Measurements from ENCODE around the gene CALHM5.

CALHM5 gene

GRCh38 chr6:116547358-116547757, 35.9 kb downstream of the CALHM5 start:
- Histone ChIP-seq H3K4ac (ENCODE audit: low read length) (no peak overlapping the region), H3K36me3 (replicated peaks in 1 of 2; ENCODE audit: control insufficient read depth in 2 of 2, insufficient read depth in 2 of 2, low read length in 2 of 2) (no peaks in the 10 kb centered on the region), H3K9ac (ENCODE audit: low read depth, low read length, poor library complexity) (no peak overlapping the region), H3K27ac (replicated peaks; ENCODE audit: low read length) (no peak overlapping the region), H3K4me3 (ENCODE audit: low read length in 2 of 2) (no peak overlapping the region), H3K27me3 (ENCODE audit: control insufficient read depth in 3 of 3, insufficient read depth in 3 of 3, low read depth in 1 of 3, low read length in 3 of 3) (no peaks in the 10 kb centered on the region), H3K18ac (ENCODE audit: low read length) (no peak overlapping the region), H2BK12ac (ENCODE audit: low read length) (no peak overlapping the region), H3K4me2 (ENCODE audit: insufficient read depth, low read length, poor library complexity, severe bottlenecking) (no peak overlapping the region), H3K14ac (ENCODE audit: low read length) (no peak overlapping the region), H2AFZ (ENCODE audit: low read length) (peak overlapping the region; percentile 53), H3K23ac (ENCODE audit: low read depth, low read length, poor library complexity) (no peak overlapping the region), H3K4me1 (ENCODE audit: control insufficient read depth in 2 of 2, insufficient read depth in 1 of 2, low read depth in 1 of 2, low read length in 2 of 2) (peaks cover 0 to 2% of the 10 kb centered on the region in 2 donors), H4K91ac (ENCODE audit: low read depth, low read length, poor library complexity) (no peak overlapping the region), H4K8ac (ENCODE audit: low read depth, low read length) (no peak overlapping the region), H2BK120ac (ENCODE audit: low read depth, low read length) (no peak overlapping the region), H2BK5ac (ENCODE audit: low read length) (no peak overlapping the region), H3K9me3 (replicated peaks in 1 of 2; ENCODE audit: control insufficient read depth in 2 of 2, insufficient read depth in 1 of 2, low read depth in 1 of 2, low read length in 2 of 2) (no peaks in the 10 kb centered on the region), H2BK15ac (ENCODE audit: low read length) (no peak overlapping the region), H2AK5ac (ENCODE audit: low read depth, low read length) (no peak overlapping the region), H3K79me1 (ENCODE audit: low read depth, low read length) (no peaks in the 10 kb centered on the region)
- WGBS, 2 donors (ENCODE audit: extremely low coverage in 2 of 2, insufficient read length in 2 of 2, insufficient replicate concordance in 1 of 2): no CpG with 5 or more reads among the region's 6 CpGs
- DNase-seq (ENCODE audit: low spot score): no peak

GRCh38 chr6:116550796-116551195, 39.4 kb downstream of the CALHM5 start:
- no peak for DNase-seq (ENCODE audit: low spot score)
- Histone ChIP-seq H2BK5ac (ENCODE audit: low read length) (no peak overlapping the region), H4K8ac (ENCODE audit: low read depth, low read length) (no peak overlapping the region), H2AFZ (ENCODE audit: low read length) (no peak overlapping the region), H3K14ac (ENCODE audit: low read length) (no peak overlapping the region), H3K36me3 (replicated peaks in 1 of 2; ENCODE audit: control insufficient read depth in 2 of 2, insufficient read depth in 2 of 2, low read length in 2 of 2) (no peaks in the 10 kb centered on the region), H3K4me1 (ENCODE audit: control insufficient read depth in 2 of 2, insufficient read depth in 1 of 2, low read depth in 1 of 2, low read length in 2 of 2) (no peaks in the 10 kb centered on the region), H3K4me2 (ENCODE audit: insufficient read depth, low read length, poor library complexity, severe bottlenecking) (no peak overlapping the region), H3K4ac (ENCODE audit: low read length) (no peak overlapping the region), H3K23ac (ENCODE audit: low read depth, low read length, poor library complexity) (no peak overlapping the region), H3K18ac (ENCODE audit: low read length) (no peak overlapping the region), H3K27ac (replicated peaks; ENCODE audit: low read length) (no peak overlapping the region), H3K27me3 (ENCODE audit: control insufficient read depth in 3 of 3, insufficient read depth in 3 of 3, low read depth in 1 of 3, low read length in 3 of 3) (no peaks in the 10 kb centered on the region), H3K9ac (ENCODE audit: low read depth, low read length, poor library complexity) (no peak overlapping the region), H3K79me1 (ENCODE audit: low read depth, low read length) (no peaks in the 10 kb centered on the region), H2BK15ac (ENCODE audit: low read length) (no peak overlapping the region), H2BK120ac (ENCODE audit: low read depth, low read length) (no peak overlapping the region), H3K9me3 (replicated peaks in 1 of 2; ENCODE audit: control insufficient read depth in 2 of 2, insufficient read depth in 1 of 2, low read depth in 1 of 2, low read length in 2 of 2) (no peaks in the 10 kb centered on the region), H2BK12ac (ENCODE audit: low read length) (no peak overlapping the region), H4K91ac (ENCODE audit: low read depth, low read length, poor library complexity) (no peak overlapping the region), H2AK5ac (ENCODE audit: low read depth, low read length) (no peak overlapping the region), H3K4me3 (ENCODE audit: low read length in 2 of 2) (no peak overlapping the region)
- WGBS, 2 donors (ENCODE audit: extremely low coverage in 2 of 2, insufficient read length in 2 of 2, insufficient replicate concordance in 1 of 2): no CpG with 5 or more reads among the region's 4 CpGs

GRCh38 chr6:116553451-116553850, 42.0 kb downstream of the CALHM5 start, which contains the start of gene CALHM4:
Gene CALHM4, plus strand, starts transcription at chr6:116553751. Its CDS starts 43 bp downstream, at chr6:116553794.
- peak within 1 kb of the TSS in 1 of 2 donors; percentile 26 for H3K4me3 ChIP-seq (ENCODE audit: low read length in 2 of 2)

GRCh38 chr6:116556065-116556464, 44.6 kb downstream of the CALHM5 start:
- Histone ChIP-seq H3K27ac (replicated peaks; ENCODE audit: low read length) (no peak overlapping the region), H3K4me1 (ENCODE audit: control insufficient read depth in 2 of 2, insufficient read depth in 1 of 2, low read depth in 1 of 2, low read length in 2 of 2) (peaks cover 2 to 3% of the 10 kb centered on the region in 2 donors), H3K4me3 (ENCODE audit: low read length in 2 of 2) (no peak overlapping the region), H2AFZ (ENCODE audit: low read length) (no peak overlapping the region), H4K8ac (ENCODE audit: low read depth, low read length) (no peak overlapping the region), H2BK120ac (ENCODE audit: low read depth, low read length) (no peak overlapping the region), H3K4me2 (ENCODE audit: insufficient read depth, low read length, poor library complexity, severe bottlenecking) (no peak overlapping the region), H3K14ac (ENCODE audit: low read length) (no peak overlapping the region), H3K27me3 (ENCODE audit: control insufficient read depth in 3 of 3, insufficient read depth in 3 of 3, low read depth in 1 of 3, low read length in 3 of 3) (no peaks in the 10 kb centered on the region), H3K4ac (ENCODE audit: low read length) (no peak overlapping the region), H2BK12ac (ENCODE audit: low read length) (no peak overlapping the region), H3K9me3 (replicated peaks in 1 of 2; ENCODE audit: control insufficient read depth in 2 of 2, insufficient read depth in 1 of 2, low read depth in 1 of 2, low read length in 2 of 2) (no peaks in the 10 kb centered on the region), H3K36me3 (replicated peaks in 1 of 2; ENCODE audit: control insufficient read depth in 2 of 2, insufficient read depth in 2 of 2, low read length in 2 of 2) (no peaks in the 10 kb centered on the region), H2AK5ac (ENCODE audit: low read depth, low read length) (no peak overlapping the region), H3K23ac (ENCODE audit: low read depth, low read length, poor library complexity) (no peak overlapping the region), H3K79me1 (ENCODE audit: low read depth, low read length) (no peaks in the 10 kb centered on the region), H2BK5ac (ENCODE audit: low read length) (no peak overlapping the region), H4K91ac (ENCODE audit: low read depth, low read length, poor library complexity) (no peak overlapping the region), H3K9ac (ENCODE audit: low read depth, low read length, poor library complexity) (no peak overlapping the region), H3K18ac (ENCODE audit: low read length) (no peak overlapping the region), H2BK15ac (ENCODE audit: low read length) (no peak overlapping the region)
- DNase-seq (ENCODE audit: low spot score): no peak
- no CpG with 5 or more reads among the region's 1 CpG for WGBS, 2 donors (ENCODE audit: extremely low coverage in 2 of 2, insufficient read length in 2 of 2, insufficient replicate concordance in 1 of 2)

More at GRCh38 chr6:116553451-116553850, 42.0 kb downstream of the CALHM5 start, which contains the start of gene CALHM4:
- Histone ChIP-seq H2AK5ac (ENCODE audit: low read depth, low read length) (no peak within 1 kb of the TSS), H3K27me3 (ENCODE audit: control insufficient read depth in 3 of 3, insufficient read depth in 3 of 3, low read depth in 1 of 3, low read length in 3 of 3) (no peaks in the 10 kb centered on the region), H2BK5ac (ENCODE audit: low read length) (no peak within 1 kb of the TSS), H3K9me3 (replicated peaks in 1 of 2; ENCODE audit: control insufficient read depth in 2 of 2, insufficient read depth in 1 of 2, low read depth in 1 of 2, low read length in 2 of 2) (no peaks in the 10 kb centered on the region), H2BK120ac (ENCODE audit: low read depth, low read length) (no peak within 1 kb of the TSS), H4K8ac (ENCODE audit: low read depth, low read length) (no peak within 1 kb of the TSS), H3K14ac (ENCODE audit: low read length) (no peak within 1 kb of the TSS), H3K4me1 (ENCODE audit: control insufficient read depth in 2 of 2, insufficient read depth in 1 of 2, low read depth in 1 of 2, low read length in 2 of 2) (peaks cover 2 to 3% of the 10 kb centered on the region in 2 donors), H2AFZ (ENCODE audit: low read length) (peak within 1 kb of the TSS; percentile 8), H3K18ac (ENCODE audit: low read length) (no peak within 1 kb of the TSS), H4K91ac (ENCODE audit: low read depth, low read length, poor library complexity) (no peak within 1 kb of the TSS), H3K79me1 (ENCODE audit: low read depth, low read length) (no peaks in the 10 kb centered on the region), H3K27ac (replicated peaks; ENCODE audit: low read length) (no peak within 1 kb of the TSS), H3K4ac (ENCODE audit: low read length) (no peak within 1 kb of the TSS), H2BK15ac (ENCODE audit: low read length) (no peak within 1 kb of the TSS), H3K36me3 (replicated peaks in 1 of 2; ENCODE audit: control insufficient read depth in 2 of 2, insufficient read depth in 2 of 2, low read length in 2 of 2) (no peaks in the 10 kb centered on the region), H3K9ac (ENCODE audit: low read depth, low read length, poor library complexity) (no peak within 1 kb of the TSS), H2BK12ac (ENCODE audit: low read length) (no peak within 1 kb of the TSS), H3K23ac (ENCODE audit: low read depth, low read length, poor library complexity) (no peak within 1 kb of the TSS), H3K4me2 (ENCODE audit: insufficient read depth, low read length, poor library complexity, severe bottlenecking) (no peak within 1 kb of the TSS)
- no peak for DNase-seq (ENCODE audit: low spot score)

All from neuronal stem cell (in vitro differentiated cells).